A549 (cell line): ENCODE data around the gene CD79A. TPM values are rescaled to one million over a fixed set of nuclear protein-coding genes. Genes with fewer than 3 reads are reported as not detected.

Experiments used
- ATAC-seq, 2 experiments: fragments of 200-7000 bp in 1 of 2; fragments of >200 bp in 1 of 2; cut with Nextera tagmentation in 1 of 2; cut with Tn5 transposase in 1 of 2; 3 replicates each; pipeline versions ENCODE4 v1.8.0 to v1.9.1; 2018 to 2020; ENCODE audit warnings: mild to moderate bottlenecking in 1 of 2, moderate library complexity in 1 of 2
- CTCF ChIA-PET: fragments of 300-600 bp; sonication (Branson Sonifier 250); formaldehyde crosslinking; extraction: SDS; loops from one replicate; lab custom pipeline; 2021; ENCODE audit warnings: antibody characterized with exemption, inconsistent platforms; lab: Yijun Ruan, JAX
- POLR2A ChIA-PET: fragments of 350-600 bp; formaldehyde crosslinking; extraction: SDS; loops from one replicate; lab custom pipeline; 2021; ENCODE audit warnings: antibody characterized with exemption, inconsistent platforms; lab: Yijun Ruan, JAX
- DNase-seq, 2 experiments: peaks; one replicate each; pipeline versions ENCODE4 v3.0.0 to v3.0.0-alpha.2; 2011 to 2016; ENCODE audit warnings: low read depth in 1 of 2, low spot score in 1 of 2
- FAIRE-seq: peaks from 2 replicates; lab custom pipeline; 2011; peaks lifted over from hg19 to GRCh38; lab: Jason Lieb, UNC
- H3K27ac ChIP-seq, 2 experiments: fragments of >200 bp; sonication (Bioruptor Twin); formaldehyde crosslinking; 3 replicates each; pipeline ENCODE4 v1.5.1; 2016 to 2017
- H3K4me1 ChIP-seq: fragments of >200 bp; sonication (Bioruptor Twin); formaldehyde crosslinking; 3 replicates; pipeline ENCODE4 v1.6.1; 2016
- H3K4me2 ChIP-seq: fragments of >200 bp; sonication (Bioruptor Twin); formaldehyde crosslinking; 3 replicates; pipeline ENCODE4 v1.6.1; 2016
- H3K4me3 ChIP-seq: fragments of >200 bp; sonication (Bioruptor Twin); formaldehyde crosslinking; 3 replicates; pipeline ENCODE4 v1.5.1; 2016
- H3K9me3 ChIP-seq: fragments of >200 bp; sonication (Bioruptor Twin); formaldehyde crosslinking; 3 replicates; pipeline ENCODE4 v1.6.1; 2016
- ATOH8 ChIP-seq: fragments of 250-450 bp; sonication (Bioruptor Pico); IDR thresholded peaks from 2 replicates; pipeline ENCODE4 v1.5.0; 2020; ENCODE audit warnings: low read depth, mild to moderate bottlenecking, moderate library complexity
- BCL3 ChIP-seq: fragments of >200 bp; sonication (Bioruptor Twin); formaldehyde crosslinking; IDR thresholded peaks from 3 replicates; pipeline ENCODE4 v1.6.1; 2016
- BHLHE40 ChIP-seq: IDR thresholded peaks from 2 replicates; pipeline ENCODE4 v1.6.1; 2012; ENCODE audit warnings: low read depth, low read length, inconsistent platforms
- CBX2 ChIP-seq: fragments of 200-600 bp; sonication (generic); IDR thresholded peaks from 2 replicates; pipeline ENCODE4 v1.6.1; 2016; ENCODE audit warnings: low read depth, mild to moderate bottlenecking, borderline replicate concordance
- CBX8 ChIP-seq: fragments of 200-600 bp; sonication (generic); IDR thresholded peaks from 2 replicates; pipeline ENCODE4 v1.6.1; 2016
- FOSB ChIP-seq: fragments of 250-450 bp; sonication (Bioruptor Pico); IDR thresholded peaks from 2 replicates; pipeline ENCODE4 v1.5.0; 2020; ENCODE audit warnings: mild to moderate bottlenecking, moderate library complexity
- HDAC2 ChIP-seq: fragments of 200-600 bp; sonication (generic); IDR thresholded peaks from 2 replicates; pipeline ENCODE4 v1.6.1; 2016
- HOXA7 ChIP-seq: fragments of 250-450 bp; sonication (Bioruptor Pico); IDR thresholded peaks from 2 replicates; pipeline ENCODE4 v1.5.0; 2020; ENCODE audit warnings: mild to moderate bottlenecking, moderate library complexity
- JUNB ChIP-seq: fragments of >200 bp; sonication (Bioruptor Twin); formaldehyde crosslinking; IDR thresholded peaks from 2 replicates; pipeline ENCODE4 v1.6.1; 2016
- KDM5A ChIP-seq: fragments of 200-600 bp; sonication (generic); IDR thresholded peaks from 2 replicates; pipeline ENCODE4 v1.6.1; 2016; ENCODE audit warnings: antibody characterized with exemption, mild to moderate bottlenecking
- MAFK ChIP-seq: fragments of 450-650 bp; IDR thresholded peaks from 2 replicates; pipeline ENCODE4 v1.6.1; 2014; ENCODE audit not compliant: partially characterized antibody
- MAZ ChIP-seq: fragments of 150-350 bp; IDR thresholded peaks from 2 replicates; pipeline ENCODE4 v1.6.1; 2014; ENCODE audit warnings: antibody characterized with exemption, low read depth, low read length, borderline replicate concordance
- MYC ChIP-seq: IDR thresholded peaks from 2 replicates; pipeline ENCODE4 v1.6.1; 2012; ENCODE audit warnings: mild to moderate bottlenecking, inconsistent platforms, low read length, improper control_type of control experiment, borderline replicate concordance
- RARB ChIP-seq: fragments of 250-450 bp; sonication (Bioruptor Pico); IDR thresholded peaks from 2 replicates; pipeline ENCODE4 v1.8.0; 2021; ENCODE audit warnings: mild to moderate bottlenecking, moderate library complexity
- ZSCAN20 ChIP-seq: fragments of 250-450 bp; sonication (Bioruptor Pico); IDR thresholded peaks from 2 replicates; pipeline ENCODE4 v1.8.0; 2022; ENCODE audit warnings: mild to moderate bottlenecking, moderate library complexity
- WGBS: methylation state at CpG from one replicate; pipeline ENCODE4 v1.1.6; 2017; ENCODE audit errors: missing lambda C conversion rate; 5-methylcytosine and 5-hydroxymethylcytosine counted together
- polyA plus RNA-seq, 4 experiments: library from polyadenylated mRNA; depleted of rRNA in 3 of 4; stranded (reverse); fragments of >200 nt; fragmentation: RNase III in 1 of 4; extraction: RNeasy Plus Mini Kit Qiagen cat#74134 plus additional on column Dnase treatment in 1 of 4; gene quantifications; 2 replicates in 3 of 4; 3 replicates in 1 of 4; pipeline ENCODE4 v1.2.3, GENCODE V29; 2011 to 2017
- TF ChIP-seq, protein P1 (sequence below): fragments of 150-350 bp; IDR thresholded peaks from 2 replicates; pipeline ENCODE4 v1.6.1; 2014; ENCODE audit warnings: low read depth, mild to moderate bottlenecking, low read length
- TF ChIP-seq, protein P2 (sequence below): fragments of 200-600 bp; sonication (generic); IDR thresholded peaks from 2 replicates; pipeline ENCODE4 v1.6.1; 2016; ENCODE audit warnings: antibody characterized with exemption, mild to moderate bottlenecking, moderate library complexity

Gene CD79A
- polyA plus RNA-seq, 2 of the 4 experiments (the other 2 are of a cell fraction), result 0.52 to 0.54 TPM

DNA sequence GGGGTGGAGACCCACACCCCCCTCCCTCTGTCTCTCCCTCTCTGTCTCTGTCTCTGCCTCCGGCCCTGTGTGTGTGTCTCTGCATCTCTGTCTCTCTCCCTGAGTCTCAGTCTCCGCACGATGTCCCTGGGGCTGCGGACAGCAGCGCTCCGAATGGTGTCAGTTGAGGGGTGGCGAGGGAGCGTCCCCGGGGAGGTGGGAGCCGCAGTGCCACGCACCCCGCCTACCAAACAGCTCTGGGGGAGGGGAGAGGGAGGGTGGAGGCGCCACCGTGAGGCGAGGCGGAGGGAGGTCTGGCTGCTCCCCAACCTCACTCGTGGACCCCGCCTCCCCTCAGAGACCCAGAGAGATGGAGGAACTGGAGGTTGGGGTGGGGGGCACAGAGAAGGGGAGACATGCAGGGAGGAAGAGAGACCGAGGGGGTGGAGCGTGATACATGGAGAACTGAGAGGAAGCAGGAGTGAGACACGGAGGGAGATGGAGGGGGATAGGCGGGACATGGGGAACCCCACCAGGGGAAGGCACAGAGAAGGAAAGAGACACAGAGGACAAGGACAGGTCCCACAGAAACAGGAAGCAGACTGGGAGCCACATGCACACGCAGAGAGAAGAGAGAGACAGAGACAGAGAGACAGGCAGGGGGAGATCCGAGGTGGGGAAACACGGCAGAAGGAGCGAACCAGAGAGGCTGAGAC is 44.0 kb downstream of the CD79A start:
- 67% methylated on average over 26 of the region's 26 CpGs for whole genome bisulfite sequencing
- no peak overlapping the region for H3K27ac ChIP-seq
- H3K4me3 ChIP-seq, result no peak overlapping the region
- FAIRE-seq (no peak), ATAC-seq (no peak), DNase-seq (no peak)
- ChIA-PET POLR2A (no interaction called here), CTCF (interaction anchor here (1.1 to 2.1 kb wide), 6 partner anchors 10 to 37 kb away, joined by 3 to 9 read pairs (median 6); no protein-coding TSS in a partner anchor)
- TF ChIP-seq KDM5A (no peak), BHLHE40 (no peak), HDAC2 (no peak), BCL3 (no peak), HOXA7 (CRISPR knock-in tag) (no peak), CBX8 (no peak), MAFK (no peak), RARB (no peak), JUNB (no peak), ATOH8 (CRISPR knock-in tag) (no peak), MYC (no peak)
- TF ChIP-seq, protein P1, sequence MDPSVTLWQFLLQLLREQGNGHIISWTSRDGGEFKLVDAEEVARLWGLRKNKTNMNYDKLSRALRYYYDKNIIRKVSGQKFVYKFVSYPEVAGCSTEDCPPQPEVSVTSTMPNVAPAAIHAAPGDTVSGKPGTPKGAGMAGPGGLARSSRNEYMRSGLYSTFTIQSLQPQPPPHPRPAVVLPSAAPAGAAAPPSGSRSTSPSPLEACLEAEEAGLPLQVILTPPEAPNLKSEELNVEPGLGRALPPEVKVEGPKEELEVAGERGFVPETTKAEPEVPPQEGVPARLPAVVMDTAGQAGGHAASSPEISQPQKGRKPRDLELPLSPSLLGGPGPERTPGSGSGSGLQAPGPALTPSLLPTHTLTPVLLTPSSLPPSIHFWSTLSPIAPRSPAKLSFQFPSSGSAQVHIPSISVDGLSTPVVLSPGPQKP, result no peak
- TF ChIP-seq, protein P2, sequence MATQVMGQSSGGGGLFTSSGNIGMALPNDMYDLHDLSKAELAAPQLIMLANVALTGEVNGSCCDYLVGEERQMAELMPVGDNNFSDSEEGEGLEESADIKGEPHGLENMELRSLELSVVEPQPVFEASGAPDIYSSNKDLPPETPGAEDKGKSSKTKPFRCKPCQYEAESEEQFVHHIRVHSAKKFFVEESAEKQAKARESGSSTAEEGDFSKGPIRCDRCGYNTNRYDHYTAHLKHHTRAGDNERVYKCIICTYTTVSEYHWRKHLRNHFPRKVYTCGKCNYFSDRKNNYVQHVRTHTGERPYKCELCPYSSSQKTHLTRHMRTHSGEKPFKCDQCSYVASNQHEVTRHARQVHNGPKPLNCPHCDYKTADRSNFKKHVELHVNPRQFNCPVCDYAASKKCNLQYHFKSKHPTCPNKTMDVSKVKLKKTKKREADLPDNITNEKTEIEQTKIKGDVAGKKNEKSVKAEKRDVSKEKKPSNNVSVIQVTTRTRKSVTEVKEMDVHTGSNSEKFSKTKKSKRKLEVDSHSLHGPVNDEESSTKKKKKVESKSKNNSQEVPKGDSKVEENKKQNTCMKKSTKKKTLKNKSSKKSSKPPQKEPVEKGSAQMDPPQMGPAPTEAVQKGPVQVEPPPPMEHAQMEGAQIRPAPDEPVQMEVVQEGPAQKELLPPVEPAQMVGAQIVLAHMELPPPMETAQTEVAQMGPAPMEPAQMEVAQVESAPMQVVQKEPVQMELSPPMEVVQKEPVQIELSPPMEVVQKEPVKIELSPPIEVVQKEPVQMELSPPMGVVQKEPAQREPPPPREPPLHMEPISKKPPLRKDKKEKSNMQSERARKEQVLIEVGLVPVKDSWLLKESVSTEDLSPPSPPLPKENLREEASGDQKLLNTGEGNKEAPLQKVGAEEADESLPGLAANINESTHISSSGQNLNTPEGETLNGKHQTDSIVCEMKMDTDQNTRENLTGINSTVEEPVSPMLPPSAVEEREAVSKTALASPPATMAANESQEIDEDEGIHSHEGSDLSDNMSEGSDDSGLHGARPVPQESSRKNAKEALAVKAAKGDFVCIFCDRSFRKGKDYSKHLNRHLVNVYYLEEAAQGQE, result no peak
- H3K9me3 ChIP-seq, result no peaks in the 10 kb centered on the region
- no peaks in the 10 kb centered on the region for H3K4me1 ChIP-seq
- H3K4me2 ChIP-seq, result no peak overlapping the region

DNA sequence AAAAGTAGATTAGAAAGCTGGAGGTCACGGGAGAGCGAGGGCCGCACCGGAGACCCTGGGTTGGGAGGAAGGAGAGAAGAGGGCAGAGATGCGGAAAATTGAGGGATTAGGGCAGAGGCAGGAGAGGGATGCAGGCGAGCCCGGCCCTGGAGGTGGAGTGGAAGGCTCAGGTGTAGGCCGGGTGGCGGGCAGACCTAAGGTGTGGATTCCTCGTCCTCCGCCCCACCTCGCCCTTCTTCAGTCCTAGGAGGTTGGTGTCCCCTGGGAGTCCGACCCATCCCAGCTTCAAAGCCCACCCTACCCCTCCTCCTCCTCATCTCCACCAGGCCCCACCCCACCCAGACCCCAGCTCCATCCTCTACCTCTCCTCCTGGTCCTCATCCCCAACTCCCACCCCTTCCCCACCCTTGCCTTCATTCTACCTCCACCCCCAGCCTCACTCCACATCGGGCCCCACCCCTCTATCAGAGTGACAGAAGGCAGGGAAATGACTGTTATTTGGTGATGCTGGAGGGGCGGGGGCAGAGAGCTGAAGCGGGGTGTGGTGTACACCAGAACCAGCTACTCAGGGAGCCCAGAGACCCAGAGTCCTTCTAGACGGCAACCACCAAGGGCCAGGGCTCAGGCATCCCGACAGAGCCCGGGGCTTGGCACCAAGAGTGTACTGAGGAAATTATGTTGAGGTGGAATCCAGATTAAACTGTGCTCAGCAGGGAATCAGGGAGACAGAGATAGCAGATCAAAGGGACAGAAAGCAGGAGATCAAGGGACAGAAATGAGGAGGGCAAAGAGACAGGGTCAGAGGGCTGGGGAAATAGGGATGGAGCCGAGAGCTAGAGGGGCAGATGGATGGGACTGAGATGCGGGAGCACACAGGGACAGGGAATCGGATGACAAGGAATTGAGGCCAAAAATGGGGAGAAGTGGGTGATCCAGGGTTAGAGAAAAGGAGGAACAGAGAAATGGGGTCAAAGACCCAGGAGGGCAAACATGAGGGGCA is 44.8 kb downstream of the CD79A start:
- ATAC-seq, result peak in 1 of 2 experiments; percentile 31; a peak in 3 of 6 replicates
- 67% methylated on average over 22 of the region's 22 CpGs for WGBS
- TF ChIP-seq ZSCAN20 (CRISPR knock-in tag) (no peak), CBX2 (no peak), JUNB (no peak), BCL3 (no peak), MAZ (no peak), FOSB (no peak)
- CTCF ChIA-PET, result interaction anchor here (0.6 to 2.1 kb wide), 8 partner anchors 9 to 49 kb away, joined by 3 to 9 read pairs (median 6); no protein-coding TSS in a partner anchor
- no peak for DNase-seq
- no peak for FAIRE-seq
- Histone ChIP-seq H3K9me3 (no peaks in the 10 kb centered on the region), H3K4me1 (no peaks in the 10 kb centered on the region), H3K4me3 (no peak overlapping the region), H3K4me2 (no peak overlapping the region), H3K27ac (no peak overlapping the region)
- POLR2A ChIA-PET, result interaction anchor here (0.6 kb wide), 2 partner anchors 15 to 19 kb away, joined by 3 to 5 read pairs; no protein-coding TSS in a partner anchor
